Measurements from ENCODE around the gene RAD51B.
A peak's percentile ranks its signal among the peaks of the same experiment; 100 is the strongest.

RAD51B gene

DNA sequence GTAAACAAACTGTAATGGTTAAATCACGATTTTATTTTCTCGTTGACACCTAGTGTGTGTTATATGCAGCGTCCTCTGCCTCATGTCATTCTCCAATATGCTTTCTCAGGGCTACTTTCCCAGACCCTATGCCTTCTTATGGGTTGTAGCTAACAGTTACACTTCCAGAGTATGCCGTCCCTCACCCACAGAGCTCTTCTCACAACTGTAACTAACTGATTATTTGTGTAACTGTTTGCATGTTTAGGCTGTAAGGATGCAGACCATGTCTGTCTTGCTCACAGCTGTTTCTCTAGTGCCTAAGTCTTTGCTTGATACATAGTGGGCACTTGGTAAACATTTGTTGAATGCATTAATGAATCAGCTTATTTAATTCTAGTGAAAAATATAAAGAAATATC lies 555.8 kb downstream of the RAD51B start:
- no peak for DNase-seq

- DNase-seq, result no peak
Measured at GRCh38 chr14:68376067-68376779, 556.6 kb downstream of the RAD51B start.

DNA sequence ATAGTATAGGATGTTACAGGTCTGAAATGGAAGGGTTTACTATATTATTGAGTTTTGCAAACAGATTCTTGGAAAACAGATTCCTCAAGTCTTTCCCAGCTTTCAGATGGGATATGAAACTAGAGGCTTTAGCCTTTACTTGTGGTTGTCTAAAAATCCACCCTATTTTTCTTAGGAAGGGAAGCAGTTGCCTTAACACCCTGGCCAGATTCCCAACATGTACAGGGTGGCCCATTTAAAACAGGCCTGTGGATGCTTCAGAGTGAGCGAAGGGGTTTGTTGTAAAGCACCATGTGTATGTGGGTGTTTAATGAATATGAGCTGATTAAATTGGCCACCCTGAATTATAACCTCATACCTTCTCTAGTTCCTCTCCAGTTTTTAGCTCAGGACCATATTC lies 557.4 kb downstream of the RAD51B start:
- DNase-seq, result no peak

- no peak for DNase-seq
Measured at GRCh38 chr14:68377459-68377858, 557.9 kb downstream of the RAD51B start.

GRCh38 chr14:68379510-68380328 lies 560.1 kb downstream of the RAD51B start:
- DNase-seq, result peak in 1 of 2 experiments; percentile 19

DNA sequence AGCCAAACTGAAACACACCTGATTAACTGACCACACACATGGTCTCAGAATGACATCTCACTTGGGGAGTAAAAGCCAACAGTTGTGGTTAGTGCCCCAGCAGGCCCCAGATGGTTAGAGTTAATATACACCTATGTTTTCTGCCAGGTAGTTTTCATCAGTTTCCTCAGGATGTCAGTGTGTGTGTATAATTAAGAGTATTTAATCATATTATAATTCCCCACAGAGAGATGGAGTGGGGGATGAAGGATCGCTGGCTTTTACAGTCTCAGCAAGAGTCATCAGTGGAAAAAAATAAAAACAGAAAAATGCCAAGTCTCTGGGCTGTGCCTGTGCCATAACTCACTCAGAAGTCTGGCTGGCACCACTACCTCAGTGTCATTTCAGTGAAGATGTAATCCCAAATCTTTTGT lies 560.8 kb downstream of the RAD51B start:
- peak in 1 of 2 experiments; percentile 32 for DNase-seq

DNA sequence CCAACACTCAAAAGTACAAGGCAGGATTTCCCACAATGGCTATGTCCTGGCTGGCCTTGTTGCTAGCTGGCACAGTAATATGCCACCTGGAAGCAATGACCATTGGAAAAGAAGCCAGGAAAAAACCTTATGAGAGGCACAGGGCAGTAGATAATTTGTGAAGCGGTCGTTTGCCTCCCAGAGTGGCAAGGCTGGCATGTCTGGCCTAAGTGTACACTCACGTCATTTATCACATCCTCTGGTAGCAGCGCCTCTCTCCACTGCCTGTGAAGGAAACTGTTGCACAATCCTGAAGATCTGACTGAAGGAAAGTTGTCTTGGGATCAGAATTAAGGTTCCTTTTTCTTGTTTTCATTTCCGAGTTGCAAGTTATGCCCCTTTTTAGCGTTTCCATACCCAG lies 564.8 kb downstream of the RAD51B start:
- no peak for DNase-seq

- DNase-seq, result no peak
Measured at GRCh38 chr14:68384881-68385280, 565.3 kb downstream of the RAD51B start.

DNA sequence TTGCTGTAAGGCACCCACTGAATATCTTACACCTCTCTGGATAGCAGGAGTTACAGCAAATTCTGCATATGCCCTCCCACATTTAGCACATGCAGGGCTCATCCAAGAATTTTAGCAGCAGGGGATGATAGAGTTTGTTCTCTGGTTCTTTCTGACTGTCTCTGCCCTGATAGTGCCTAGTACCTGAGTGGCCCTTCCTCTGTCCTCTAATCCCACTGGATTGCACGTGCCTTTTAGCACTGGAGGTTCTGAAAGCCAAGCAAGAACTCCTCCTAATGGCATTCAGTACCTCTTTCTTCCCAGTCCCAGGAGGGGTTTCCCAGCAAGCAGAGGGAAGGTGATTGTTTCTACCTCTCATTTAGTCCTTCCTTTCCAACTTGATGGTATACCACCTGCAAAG lies 566.9 kb downstream of the RAD51B start:
- DNase-seq, result no peak

DNA sequence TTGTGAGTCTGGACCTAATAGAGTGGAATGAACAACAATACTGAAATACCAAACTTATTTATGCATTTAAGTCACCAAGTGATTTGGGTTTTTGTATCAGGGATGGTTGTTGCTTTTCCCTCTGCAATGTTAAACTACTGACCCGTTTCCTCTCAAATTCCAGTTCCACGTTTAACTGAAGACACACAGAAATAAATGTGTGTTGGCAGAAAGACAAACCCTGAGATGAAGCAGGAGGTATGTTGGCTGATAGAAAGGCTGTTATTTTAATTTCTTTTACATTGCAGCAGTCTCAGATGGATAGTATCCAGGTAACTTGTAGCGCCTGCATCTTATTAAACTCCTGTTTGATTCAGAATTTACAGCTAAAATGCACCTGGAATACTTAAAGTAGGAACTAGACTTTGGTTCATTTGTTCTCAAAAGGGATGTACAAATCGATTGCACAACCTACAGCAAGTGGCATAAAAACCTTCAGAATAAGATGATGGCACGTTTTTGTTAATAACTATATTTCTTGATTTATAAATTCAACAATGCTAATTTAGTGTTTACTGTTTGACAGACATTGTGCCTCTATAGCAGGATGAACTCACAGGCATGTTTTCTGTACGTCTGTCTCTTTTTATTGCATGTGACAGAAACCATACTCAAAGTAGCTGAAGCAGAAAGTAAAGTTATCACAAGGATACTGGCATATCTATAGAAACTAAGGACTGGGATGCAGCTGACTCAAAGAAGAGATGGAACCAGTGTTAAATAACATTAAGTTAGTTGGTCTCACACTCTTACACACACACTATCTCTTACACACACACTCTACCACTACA lies 567.6 kb downstream of the RAD51B start:
- DNase-seq, result no peak

GRCh38 chr14:68389943-68390342 lies 570.4 kb downstream of the RAD51B start:
- no peak for DNase-seq

DNA sequence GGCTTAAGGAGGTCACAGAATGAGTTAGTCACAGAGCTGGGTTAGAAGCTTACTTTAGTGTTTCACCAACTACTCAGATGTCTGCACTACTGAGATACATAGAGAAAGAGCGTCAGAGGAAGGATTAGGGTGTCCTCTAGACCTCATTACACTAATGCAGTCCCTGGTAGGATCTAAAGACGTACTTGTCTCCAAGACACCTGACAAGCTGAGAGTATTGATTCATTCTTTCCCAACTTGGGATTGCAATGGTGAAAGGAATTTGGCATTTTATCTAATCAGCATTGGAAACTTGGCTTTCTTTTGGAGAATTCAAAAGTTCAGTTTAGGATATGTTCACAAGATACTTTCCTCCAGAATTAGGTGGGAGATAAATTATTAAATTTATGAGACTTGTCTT lies 571.2 kb downstream of the RAD51B start:
- DNase-seq, result no peak

DNA sequence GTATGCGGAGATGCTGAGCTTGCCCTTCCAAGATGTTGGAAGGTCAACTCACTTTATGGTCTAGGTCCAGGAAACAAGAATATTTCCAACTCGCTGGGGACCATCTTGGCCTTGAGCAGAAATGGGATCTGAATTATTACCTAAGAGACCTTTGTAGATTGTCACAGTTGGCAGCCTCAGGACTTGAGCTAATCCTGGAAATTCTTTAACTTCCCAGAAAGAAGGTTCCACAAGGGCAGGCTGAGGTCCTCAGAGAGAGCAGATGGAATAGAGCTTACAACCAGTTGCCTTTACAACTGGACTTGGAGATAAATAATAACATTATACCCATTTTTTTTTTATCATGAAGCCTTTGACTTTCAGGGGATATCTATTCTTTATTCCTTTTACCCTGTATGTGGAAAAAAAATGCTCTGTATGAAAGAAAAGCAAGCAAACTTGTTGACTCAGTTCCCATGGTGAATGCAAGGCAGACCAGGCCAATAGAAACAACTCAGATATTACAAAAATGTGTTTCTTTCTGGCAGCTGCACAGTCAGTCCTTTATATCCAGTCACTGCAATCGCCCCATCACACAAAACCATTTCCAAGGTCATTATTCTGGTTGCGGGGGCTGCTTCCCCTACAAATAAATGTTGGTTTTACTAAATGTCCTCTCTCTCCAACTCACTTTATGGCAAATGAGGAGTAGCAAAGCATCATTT lies 571.9 kb downstream of the RAD51B start:
- no peak for DNase-seq

DNA sequence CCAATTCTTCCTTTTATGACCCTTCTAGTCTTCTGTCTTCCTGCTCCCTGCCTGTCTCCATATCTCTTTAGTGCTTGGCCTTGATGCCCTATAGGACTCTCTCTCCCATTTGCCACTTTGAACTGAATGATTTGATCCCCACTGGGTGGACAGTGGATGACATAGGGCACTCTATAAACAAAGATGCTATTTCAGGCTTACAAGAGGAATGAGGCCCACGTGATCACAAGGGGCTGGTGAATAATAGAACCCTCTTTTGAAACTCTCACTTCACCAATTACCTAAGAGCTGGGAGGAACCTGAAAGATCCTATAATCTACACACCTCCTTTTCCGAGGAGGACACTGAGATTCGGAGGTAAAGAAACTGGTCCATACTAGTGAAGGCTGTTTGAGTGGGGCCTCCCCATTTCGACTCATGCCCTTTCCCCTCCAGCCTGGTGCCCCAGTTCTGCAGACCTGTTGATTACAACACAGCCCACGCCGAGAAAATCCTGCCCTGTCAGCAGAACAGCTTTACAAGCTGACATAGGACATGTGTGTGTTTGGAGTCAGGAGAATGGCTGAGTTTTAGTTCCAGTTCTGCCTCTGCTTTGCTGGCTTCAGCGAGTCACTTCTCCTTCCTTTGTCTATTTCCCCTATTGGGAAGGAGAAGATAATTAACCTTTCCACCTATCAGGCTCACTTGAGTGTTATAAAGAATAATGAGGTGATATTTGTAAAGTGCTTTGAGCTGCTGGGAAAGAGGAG lies 573.0 kb downstream of the RAD51B start:
- DNase-seq, result no peak

- no peak for DNase-seq
Measured at GRCh38 chr14:68393259-68393658, 573.7 kb downstream of the RAD51B start.

DNA sequence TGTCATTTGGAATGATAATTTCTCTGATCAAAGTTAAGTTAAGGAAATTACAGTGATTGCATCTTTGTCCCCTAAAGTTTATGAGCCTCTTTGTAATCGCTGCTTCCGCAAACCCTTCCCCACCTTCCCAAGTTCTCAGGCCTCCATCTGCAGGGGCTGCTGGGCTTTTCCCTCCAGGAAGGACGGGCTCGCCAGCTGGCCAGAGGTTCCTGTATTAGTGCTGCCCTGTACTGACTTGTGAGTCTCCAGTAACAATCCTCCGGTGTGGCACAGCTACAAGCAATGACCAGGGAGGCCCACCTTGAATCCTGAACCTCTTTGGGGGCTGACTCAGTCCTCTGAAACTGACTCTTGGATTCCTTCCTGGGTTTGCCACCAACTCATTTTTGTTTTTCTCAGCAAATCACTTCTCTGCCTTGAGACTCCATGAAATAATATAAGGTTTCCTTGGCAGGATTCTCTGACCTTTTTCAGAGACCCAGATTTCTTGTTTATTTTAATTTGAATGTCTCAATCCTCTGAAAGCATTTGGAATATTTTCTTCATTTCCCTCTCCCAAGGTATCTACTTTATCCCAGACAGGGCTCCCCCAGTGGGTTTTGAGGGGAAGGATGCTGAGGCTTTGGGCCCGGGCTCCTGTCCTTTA lies 574.7 kb downstream of the RAD51B start:
- no peak for DNase-seq

DNA sequence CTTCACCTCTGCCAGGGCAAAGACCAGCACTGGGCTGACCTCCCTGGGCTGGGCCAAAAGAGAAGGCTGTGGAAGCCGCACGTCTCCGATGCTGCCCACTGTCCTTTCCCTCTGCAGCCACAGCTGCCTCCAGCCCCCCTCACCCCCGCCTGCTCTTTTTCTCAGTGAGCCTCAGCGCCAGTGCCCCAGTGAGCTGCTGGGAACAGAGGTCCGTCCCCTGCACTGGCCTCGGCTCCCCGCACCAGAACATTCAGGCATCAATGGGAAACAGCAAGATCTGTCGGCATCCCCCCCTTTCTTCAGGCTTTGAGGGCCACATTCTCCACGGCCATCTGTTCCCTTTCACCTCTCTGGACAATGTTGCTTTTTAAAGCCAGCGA lies 575.2 kb downstream of the RAD51B start:
- DNase-seq, result no peak

GRCh38 chr14:68395604-68396003 lies 576.0 kb downstream of the RAD51B start:
- no peak for DNase-seq

DNA sequence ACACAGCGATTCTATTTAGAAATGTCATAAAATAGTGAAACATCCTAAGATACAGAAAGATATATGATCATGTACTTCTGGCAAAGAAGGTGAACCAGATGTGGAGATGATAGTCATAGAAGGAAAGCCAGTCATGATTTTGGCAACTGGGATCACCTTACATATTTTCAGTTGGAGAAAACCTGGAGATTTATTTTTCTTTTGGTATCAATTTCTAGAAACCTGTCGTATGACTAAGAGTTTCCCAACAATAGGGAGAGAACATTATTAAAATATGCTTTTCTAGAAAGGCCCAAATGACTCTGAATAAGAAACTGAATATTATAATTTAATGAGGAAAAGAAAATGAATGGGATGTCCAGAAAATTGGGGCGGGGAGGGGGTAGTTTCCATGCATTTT lies 576.9 kb downstream of the RAD51B start:
- DNase-seq, result no peak

- DNase-seq, result no peak
Measured at GRCh38 chr14:68397371-68397811, 577.8 kb downstream of the RAD51B start.

DNA sequence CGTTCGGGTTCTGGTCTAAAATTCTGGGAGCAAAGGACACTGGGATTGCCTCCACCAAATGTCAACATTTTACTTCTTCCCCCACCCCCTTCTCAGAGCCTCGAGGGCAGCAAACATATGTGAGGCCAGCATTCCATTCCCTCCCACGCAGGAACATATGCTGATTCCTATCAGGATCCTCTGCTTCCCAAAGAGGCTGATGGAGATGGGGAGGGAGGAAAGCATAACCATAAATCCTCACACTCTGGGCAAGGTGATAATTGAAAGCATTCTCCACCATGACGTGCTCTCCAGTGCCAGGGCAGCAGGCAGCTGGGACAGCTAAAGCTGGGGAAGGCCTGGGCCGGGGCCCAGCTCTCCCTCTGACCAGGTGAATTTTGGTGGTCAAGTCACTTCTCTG lies 578.2 kb downstream of the RAD51B start:
- no peak for DNase-seq

- no peak for DNase-seq
Measured at GRCh38 chr14:68398370-68398769, 578.8 kb downstream of the RAD51B start.

Measured in NCI-H2081 (cell line).